UCSD-AML1 (cell line): ENCODE measurements around the gene SAMHD1.
"Not testable (repeated sequence)": the region's sequence is repeated elsewhere in the genome, so short reads cannot be mapped to it uniquely, and the experiment has no call there.

Experiments used
- DNase-seq: peaks from one replicate; lab custom pipeline; 2025; ENCODE audit not compliant: unreplicated experiment; lab: John Stamatoyannopoulos, UW

Gene SAMHD1

GRCh38 chr20:36856691-36857635 lies 94.5 kb downstream of the SAMHD1 start:
- DNase-seq = peak; percentile 78

DNA sequence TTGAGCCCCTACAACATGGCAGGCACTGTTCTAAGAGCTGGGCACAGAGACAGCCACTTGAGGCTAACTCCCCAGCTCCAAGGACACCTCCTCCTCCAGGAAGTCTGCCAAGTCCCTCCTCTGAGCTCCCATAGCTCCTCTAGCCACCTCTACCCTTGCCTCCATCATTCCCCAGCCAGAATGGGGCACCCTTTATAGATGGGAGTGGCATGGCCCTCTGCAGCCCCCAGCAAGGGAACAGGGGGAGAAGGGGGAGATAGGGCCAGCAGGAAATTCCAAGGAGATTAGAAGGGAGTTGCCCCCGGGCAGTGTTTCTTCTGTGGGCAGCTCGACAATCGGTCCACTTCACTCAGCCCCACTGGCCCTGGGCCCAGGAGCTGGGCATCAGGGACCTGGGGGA lies 95.3 kb downstream of the SAMHD1 start:
- no peak for DNase-seq

GRCh38 chr20:36855241-36855657 lies 96.3 kb downstream of the SAMHD1 start:
- no peak for DNase-seq

- no peak for DNase-seq
Observed at GRCh38 chr20:36854348-36855240, 96.9 kb downstream of the SAMHD1 start.

- DNase-seq = no peak
Observed at GRCh38 chr20:36852187-36852586, 99.3 kb downstream of the SAMHD1 start.

GRCh38 chr20:36851490-36851889 lies 100.0 kb downstream of the SAMHD1 start:
- DNase-seq = no peak

GRCh38 chr20:36850759-36851158 lies 100.7 kb downstream of the SAMHD1 start:
- DNase-seq = no peak

DNA sequence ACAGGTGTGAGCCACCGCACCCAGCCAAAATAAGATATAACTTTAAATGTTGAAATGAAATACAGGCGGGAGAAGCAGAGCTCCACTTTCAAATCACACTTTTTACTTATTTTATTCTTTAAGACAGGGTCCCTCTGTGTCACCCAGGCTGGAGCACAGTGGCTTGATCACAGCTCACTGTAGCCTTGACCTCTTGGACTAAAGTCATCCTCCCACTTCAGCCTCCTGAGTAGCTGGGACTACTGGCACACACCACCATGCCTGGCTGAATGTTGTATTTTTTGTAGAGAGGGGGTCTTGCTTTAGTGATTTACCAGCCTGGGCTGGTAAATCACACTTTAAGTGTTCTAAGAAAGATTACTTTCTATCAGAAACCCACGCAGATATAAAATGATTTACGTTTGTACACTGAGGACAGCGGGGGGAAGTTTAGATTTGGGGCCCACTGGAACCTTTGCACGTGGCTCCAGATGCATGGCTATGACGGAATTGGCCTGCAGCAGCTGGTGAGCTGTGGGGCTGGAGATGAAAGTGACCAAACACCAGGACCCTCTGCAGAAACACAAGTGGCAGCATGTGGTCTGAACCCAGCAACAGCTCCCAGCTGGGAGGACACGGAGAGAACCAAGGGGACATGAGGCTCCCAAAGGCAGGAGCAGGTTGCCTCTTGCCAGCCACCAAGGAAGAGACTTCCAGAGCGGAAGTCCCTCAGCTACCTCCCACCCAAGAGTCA lies 102.0 kb downstream of the SAMHD1 start:
- DNase-seq = no peak

- no peak for DNase-seq
Observed at GRCh38 chr20:36848677-36849076, 102.8 kb downstream of the SAMHD1 start.

- DNase-seq = no peak
Observed at GRCh38 chr20:36848078-36848660, 103.3 kb downstream of the SAMHD1 start.

DNA sequence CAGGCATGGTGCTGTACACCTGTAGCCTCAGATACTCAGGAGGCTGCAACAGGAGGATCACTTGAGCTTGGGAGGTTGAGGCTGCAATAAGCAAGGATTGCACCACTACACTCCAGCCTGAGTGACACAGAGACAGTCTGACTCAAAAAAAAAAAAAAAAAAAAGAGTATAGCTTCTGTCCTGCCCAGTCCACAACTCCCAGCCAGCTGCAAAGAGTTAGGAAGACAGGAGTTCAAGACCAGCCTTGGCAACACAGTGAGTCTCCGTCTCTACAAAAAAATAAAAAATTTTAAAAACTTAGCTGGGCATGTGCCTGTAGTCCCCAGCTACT lies 103.8 kb downstream of the SAMHD1 start:
- no peak for DNase-seq

GRCh38 chr20:36847009-36847709 lies 104.3 kb downstream of the SAMHD1 start:
- DNase-seq = no peak

DNA sequence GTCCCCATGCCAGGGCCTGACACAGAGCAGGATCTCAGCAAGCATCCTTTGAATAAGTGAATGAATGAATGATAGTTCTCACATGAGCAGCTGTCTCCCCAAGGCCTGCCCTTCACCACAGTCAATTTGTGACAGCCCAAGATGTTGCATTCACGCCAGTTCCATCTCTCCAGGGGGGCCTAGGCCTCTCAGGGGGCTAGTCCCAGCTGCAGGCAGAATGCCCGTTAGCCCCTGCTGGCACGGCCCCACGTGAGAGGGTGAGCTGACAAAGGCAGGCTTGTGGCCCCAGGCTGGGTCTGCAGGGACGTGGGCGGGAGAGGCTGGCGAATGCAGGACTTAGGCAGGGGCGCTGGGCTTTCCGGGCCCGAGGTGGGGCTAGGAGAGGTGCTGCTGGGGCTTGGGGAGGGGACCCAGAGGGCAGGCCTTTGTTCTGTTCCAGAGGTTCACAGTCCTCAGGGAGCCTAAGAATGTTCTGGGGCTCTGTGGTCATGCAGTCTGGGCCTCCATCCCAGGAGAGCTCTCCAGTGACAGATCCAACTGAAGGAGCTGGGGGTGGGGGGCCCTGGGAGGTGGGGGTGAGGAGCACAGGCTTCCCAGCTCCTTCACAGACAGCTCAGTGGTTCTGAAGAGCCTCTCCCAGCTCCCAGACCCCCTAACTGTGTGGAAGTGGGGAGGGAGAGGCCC lies 106.1 kb downstream of the SAMHD1 start:
- no peak for DNase-seq

- not testable (repeated sequence) for DNase-seq
Observed at GRCh38 chr20:36841030-36841429, 110.5 kb downstream of the SAMHD1 start.
